B cell (primary cell): Measurements from ENCODE around the gene SUGCT. TPM values are rescaled to one million over a fixed set of nuclear protein-coding genes. Genes with fewer than 3 reads are reported as not detected.

ENCODE experiments used
- ATAC-seq: fragments of 200-7000 bp; cut with Tn5 transposase; one replicate; pipeline ENCODE4 v1.10.0; 2021; ENCODE audit warnings: low read depth, mild to moderate bottlenecking, moderate number of reproducible peaks, moderate library complexity
- CTCF ChIA-PET: fragments of 350-600 bp; sonication (Branson Sonifier 250); formaldehyde crosslinking; loops from one replicate; lab custom pipeline; 2021; ENCODE audit warnings: antibody characterized with exemption, inconsistent platforms; lab: Charles Lee
- POLR2A ChIA-PET: fragments of 350-600 bp; sonication (Branson Sonifier 250); formaldehyde crosslinking; loops from one replicate; lab custom pipeline; 2021; ENCODE audit warnings: antibody characterized with exemption; lab: Charles Lee
- DNase-seq: peaks from one replicate; pipeline ENCODE4 v3.0.0; 2013
- H2AFZ ChIP-seq: 2 replicates; pipeline ENCODE4 v1.6.1; 2012; ENCODE audit warnings: mild to moderate bottlenecking, low read depth, low read length; ENCODE audit not compliant: insufficient read depth, poor library complexity, severe bottlenecking
- H3K27ac ChIP-seq, 2 donors: 1 replicate in 1 of 2; 2 replicates in 1 of 2; pipeline ENCODE4 v1.5.1; 2012 to 2013; ENCODE audit warnings: low read length in 2 of 2, mild to moderate bottlenecking in 2 of 2, moderate library complexity in 1 of 2
- H3K27me3 ChIP-seq, 4 experiments: fragments of 200-600 bp in 1 of 4; sonication (generic) in 1 of 4; replicated peaks in 1 of 4; 1 replicate in 2 of 4; 2 replicates in 2 of 4; pipeline versions ENCODE4 v1.6.1 to v1.7.0; 2013 to 2016; ENCODE audit warnings: low read length in 3 of 4, mild to moderate bottlenecking in 2 of 4, mixed read lengths in 1 of 4, moderate library complexity in 1 of 4; ENCODE audit not compliant: insufficient read depth in 4 of 4, control insufficient read depth in 3 of 4; ENCODE audit errors: control extremely low read depth in 1 of 4
- H3K36me3 ChIP-seq, 2 experiments: replicated peaks in 1 of 2; 1 replicate in 1 of 2; 2 replicates in 1 of 2; pipeline versions ENCODE4 v1.6.1 to v1.7.1; 2013; ENCODE audit warnings: low read length in 1 of 2; ENCODE audit not compliant: insufficient read depth in 2 of 2, control insufficient read depth in 1 of 2; ENCODE audit errors: control extremely low read depth in 1 of 2, extremely low read depth in 1 of 2
- H3K4me1 ChIP-seq, 2 donors: fragments of 200-600 bp in 1 of 2; sonication (generic) in 1 of 2; 1 replicate in 1 of 2; 2 replicates in 1 of 2; pipeline versions ENCODE4 v1.5.1 to v1.6.1; 2013 to 2017; ENCODE audit warnings: low read length in 2 of 2; ENCODE audit not compliant: control insufficient read depth in 2 of 2, insufficient read depth in 2 of 2
- H3K4me2 ChIP-seq: replicated peaks from 2 replicates; pipeline ENCODE3; 2012; ENCODE audit warnings: mild to moderate bottlenecking, low read depth, low read length; ENCODE audit not compliant: poor library complexity, severe bottlenecking
- H3K4me3 ChIP-seq, 5 experiments: fragments of 200-600 bp in 1 of 5; sonication (generic) in 1 of 5; 1 replicate in 3 of 5; 2 replicates in 2 of 5; pipeline versions ENCODE4 v1.5.1 to v1.7.0; 2011 to 2016; ENCODE audit warnings: low read length in 4 of 5, mild to moderate bottlenecking in 4 of 5, low read depth in 2 of 5, control low read depth in 1 of 5, moderate library complexity in 1 of 5; ENCODE audit not compliant: insufficient read depth in 1 of 5; ENCODE audit errors: control extremely low read depth in 1 of 5, extremely low read depth in 1 of 5
- H3K79me2 ChIP-seq: fragments of 200-600 bp; sonication (generic); one replicate; pipeline ENCODE4 v1.6.0; 2016; ENCODE audit warnings: low read length; ENCODE audit not compliant: control insufficient read depth, insufficient read depth
- H3K9ac ChIP-seq: fragments of 200-600 bp; sonication (generic); 2 replicates; pipeline ENCODE4 v1.6.1; 2017; ENCODE audit warnings: mild to moderate bottlenecking, low read length, moderate library complexity
- H3K9me3 ChIP-seq, 3 donors: one replicate each; pipeline versions ENCODE4 v1.6.1 to v1.7.1; 2013; ENCODE audit warnings: low read length in 2 of 3; ENCODE audit not compliant: control insufficient read depth in 2 of 3, insufficient read depth in 1 of 3; ENCODE audit errors: control extremely low read depth in 1 of 3
- H4K20me1 ChIP-seq: 2 replicates; pipeline ENCODE4 v1.6.0; 2012; ENCODE audit warnings: mild to moderate bottlenecking, low read length; ENCODE audit not compliant: insufficient read depth, control insufficient read depth, poor library complexity, severe bottlenecking
- H3K27ac Mint-ChIP-seq: one replicate; pipeline ENCODE4 v1.8.0; 2021; ENCODE audit warnings: mixed read lengths
- H3K27me3 Mint-ChIP-seq: one replicate; pipeline ENCODE4 v1.8.0; 2021; ENCODE audit warnings: mixed read lengths
- H3K4me1 Mint-ChIP-seq: one replicate; pipeline ENCODE4 v1.8.0; 2021; ENCODE audit warnings: mixed read lengths
- H3K4me3 Mint-ChIP-seq: one replicate; pipeline ENCODE4 v1.8.0; 2021; ENCODE audit warnings: mixed read lengths
- H3K9me3 Mint-ChIP-seq: one replicate; pipeline ENCODE4 v1.8.0; 2022; ENCODE audit warnings: mixed read lengths; ENCODE audit not compliant: insufficient read depth
- CTCF ChIP-seq: fragments of 200-600 bp; IDR thresholded peaks from one replicate; pipeline ENCODE4 v1.8.0; 2022; ENCODE audit warnings: antibody characterized with exemption, mild to moderate bottlenecking
- EZH2 ChIP-seq: IDR thresholded peaks from 2 replicates; pipeline ENCODE4 v1.6.1; 2012; ENCODE audit warnings: borderline replicate concordance, low read depth, mild to moderate bottlenecking, moderate library complexity, low read length; ENCODE audit not compliant: insufficient read depth, poor library complexity, severe bottlenecking
- WGBS: methylation state at CpG from one replicate; pipeline ENCODE4 v1.1.5; 2013; ENCODE audit warnings: missing lambda C conversion rate; ENCODE audit not compliant: insufficient coverage; 5-methylcytosine and 5-hydroxymethylcytosine counted together
- intact Hi-C: fragments of 100-400 bp; cut with micrococcal nuclease; formaldehyde crosslinking; loops from one replicate; pipeline ENCODE4 v1.10.0; 2022
- polyA plus RNA-seq: library from polyadenylated mRNA; depleted of rRNA; stranded (reverse); fragments of >200 nt; gene quantifications from 2 replicates; pipeline ENCODE4 v1.2.3, GENCODE V29; 2012
- total RNA-seq, 2 donors: library from RNA; stranded (reverse); fragments of 120-200 nt in 1 of 2; gene quantifications; 1 replicate in 1 of 2; 2 replicates in 1 of 2; pipeline versions ENCODE4 v1.2.3 to v1.2.4, GENCODE V29; 2013 to 2022

SUGCT gene
- total and polyA plus RNA-seq, 2 donors (not counting 1 experiment from before 2014, with no cell fraction given), result 0.19 to 0.86 TPM

- Mint-ChIP-seq H3K27me3 (no peaks in the 10 kb centered on the region), H3K27ac (no peak overlapping the region), H3K4me1 (no peaks in the 10 kb centered on the region), H3K4me3 (no peak overlapping the region), H3K9me3 (no peaks in the 10 kb centered on the region)
- TF ChIP-seq CTCF, result no peak
- TF ChIP-seq EZH2, result no peak
- ATAC-seq (no peak), DNase-seq (no peak)
- ChIA-PET POLR2A (no interaction called here), CTCF (no interaction called here)
- Histone ChIP-seq H3K9ac (no peak overlapping the region), H3K27ac (no peak overlapping the region), H3K4me3 (no peak overlapping the region), H3K36me3 (no peaks in the 10 kb centered on the region), H2AFZ (no peak overlapping the region), H3K4me2 (no peak overlapping the region), H3K79me2 (no peaks in the 10 kb centered on the region), H3K9me3 (no peaks in the 10 kb centered on the region), H3K4me1 (no peaks in the 10 kb centered on the region), H4K20me1 (no peaks in the 10 kb centered on the region), H3K27me3 (no peaks in the 10 kb centered on the region)
- 100% methylated on average over 2 of the region's 2 CpGs for WGBS
- intact Hi-C loops, result no loop called here
These were observed 312.5 kb downstream of the SUGCT start for GRCh38 chr7:40447345-40447744.

GRCh38 chr7:40455485-40455884 lies 320.7 kb downstream of the SUGCT start:
- CTCF ChIA-PET, result no interaction called here
- TF ChIP-seq CTCF (no peak), EZH2 (no peak)
- Mint-ChIP-seq H3K27ac (no peak overlapping the region), H3K27me3 (no peaks in the 10 kb centered on the region), H3K9me3 (no peaks in the 10 kb centered on the region), H3K4me1 (no peaks in the 10 kb centered on the region), H3K4me3 (no peak overlapping the region)
- no peak for ATAC-seq
- Histone ChIP-seq H4K20me1 (no peaks in the 10 kb centered on the region), H3K4me1 (no peaks in the 10 kb centered on the region), H3K4me3 (no peak overlapping the region), H3K36me3 (no peaks in the 10 kb centered on the region), H3K4me2 (no peak overlapping the region), H3K79me2 (no peaks in the 10 kb centered on the region), H2AFZ (no peak overlapping the region), H3K27ac (no peak overlapping the region), H3K9me3 (no peaks in the 10 kb centered on the region), H3K9ac (no peak overlapping the region), H3K27me3 (no peaks in the 10 kb centered on the region)
- intact Hi-C loops, result no loop called here
- DNase-seq, result no peak
- POLR2A ChIA-PET, result no interaction called here
